SH-SY5Y (cell line): ENCODE results near the gene ADGRA3.

Experiments used
- GATA2 ChIP-seq: IDR thresholded peaks from 2 replicates; pipeline ENCODE4 v1.6.1; 2011; ENCODE audit warnings: mild to moderate bottlenecking, low read depth, low read length
- GATA3 ChIP-seq: IDR thresholded peaks from 2 replicates; pipeline ENCODE4 v1.6.1; 2011; ENCODE audit warnings: low read depth, mild to moderate bottlenecking, low read length, moderate library complexity

The ADGRA3 gene

DNA sequence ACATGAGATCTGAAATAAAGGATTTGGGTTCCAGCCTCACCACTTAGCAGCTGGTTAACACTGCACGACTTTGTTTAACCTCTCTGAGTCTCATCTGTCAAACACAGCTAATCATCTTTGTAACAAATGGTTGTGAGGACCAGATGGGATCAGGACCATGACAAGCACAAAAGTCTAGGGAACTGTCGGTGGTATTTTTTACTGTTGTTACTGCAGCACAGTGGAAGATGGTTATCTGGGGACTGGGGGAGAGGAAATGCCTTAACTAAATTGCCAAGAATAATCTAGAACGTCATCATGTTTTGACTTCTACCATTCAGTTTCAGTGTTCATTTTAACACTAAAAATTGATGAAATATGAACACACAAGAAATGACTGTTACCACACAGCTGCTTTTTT is 99.5 kb downstream of the ADGRA3 start:
- TF ChIP-seq GATA3, result peak; percentile 57; the same call in 1 of the 2 replicates
- TF ChIP-seq GATA2, result peak; percentile 58; the same call in 1 of the 2 replicates

DNA sequence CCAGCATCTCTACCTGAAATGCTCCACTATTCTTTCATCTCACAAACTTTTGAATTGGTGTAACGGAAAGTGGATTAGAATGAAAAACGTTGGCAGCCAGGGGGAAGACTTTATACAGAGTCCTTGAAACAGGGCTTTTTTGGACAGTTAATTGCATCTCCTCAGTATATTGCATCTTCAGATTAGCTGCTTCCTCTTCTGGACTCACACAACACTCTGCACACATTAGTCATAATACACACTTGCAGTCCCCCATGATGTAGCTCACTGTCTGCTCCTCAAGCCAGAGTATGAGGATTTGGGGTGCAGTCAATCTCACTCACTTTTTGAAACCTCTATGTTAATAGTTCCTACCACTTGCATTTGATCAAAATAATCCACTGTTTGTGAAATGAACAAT is 101.0 kb downstream of the ADGRA3 start:
- TF ChIP-seq GATA3, result no peak
- no peak for TF ChIP-seq GATA2

DNA sequence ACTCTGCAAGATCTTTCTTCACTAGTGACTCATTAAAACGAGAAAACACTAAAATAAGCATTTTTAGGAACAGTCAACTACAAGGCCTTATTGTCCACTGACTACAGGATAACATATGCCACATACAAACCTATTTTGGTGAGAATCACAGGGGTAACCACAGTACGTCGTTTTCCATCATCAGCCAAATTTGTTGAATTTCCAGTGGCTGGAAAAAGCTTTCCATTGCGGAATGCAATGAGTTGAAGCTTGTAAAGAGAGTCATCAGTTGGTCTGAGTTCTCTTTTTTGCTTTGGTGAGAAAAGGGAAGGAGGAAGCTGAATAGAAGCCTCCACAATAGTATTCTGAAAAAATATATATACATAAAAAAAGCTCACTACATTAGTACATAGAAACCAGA is 102.4 kb downstream of the ADGRA3 start:
- TF ChIP-seq GATA3 (no peak), GATA2 (no peak)

DNA sequence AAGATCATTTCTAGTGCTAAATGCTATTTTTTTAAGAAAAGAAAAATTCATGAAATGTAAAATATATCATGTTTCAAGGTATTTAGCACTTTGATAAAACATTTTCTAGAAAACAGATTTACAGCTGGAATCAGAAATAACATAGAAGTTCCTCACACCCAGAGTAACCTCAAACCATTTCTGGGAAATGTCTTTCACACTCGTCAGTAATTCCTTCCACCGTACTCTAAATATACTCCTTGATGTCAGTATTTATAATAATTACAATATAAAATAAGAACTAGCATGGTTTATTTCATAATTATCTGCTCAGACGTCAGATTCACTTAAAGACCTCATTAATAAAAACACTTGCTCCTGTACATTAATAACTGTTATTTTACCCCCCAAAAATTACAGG is 103.9 kb downstream of the ADGRA3 start:
- TF ChIP-seq GATA3, result no peak
- no peak for TF ChIP-seq GATA2

DNA sequence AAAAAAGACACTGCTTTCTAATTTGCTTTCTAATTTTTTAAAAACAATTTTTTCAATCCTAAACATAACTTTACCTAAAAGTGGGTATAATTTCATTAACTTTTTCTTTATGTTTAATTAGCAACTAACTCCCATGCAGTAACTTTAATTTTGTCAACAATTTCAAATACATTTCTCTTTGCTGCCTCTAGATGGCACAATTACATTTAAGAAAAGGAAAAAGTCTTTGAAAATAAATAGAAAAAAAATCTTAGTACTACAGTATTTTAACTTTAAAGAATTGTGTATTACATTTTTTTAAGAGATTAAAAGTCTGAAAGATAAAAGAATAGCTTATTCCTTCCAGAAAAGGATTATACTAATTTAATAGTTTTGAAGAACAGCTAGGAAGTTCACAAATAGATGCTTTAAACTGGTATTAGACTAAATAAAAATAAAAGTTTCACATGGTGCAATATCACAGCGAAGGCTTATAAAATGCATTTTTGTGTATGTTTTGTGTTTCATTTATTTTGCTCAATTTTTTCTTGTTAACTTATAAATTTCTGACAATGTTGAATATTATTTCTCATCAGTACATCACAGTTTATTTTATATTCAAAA is 105.1 kb downstream of the ADGRA3 start:
- no peak for TF ChIP-seq GATA3
- TF ChIP-seq GATA2, result no peak

DNA sequence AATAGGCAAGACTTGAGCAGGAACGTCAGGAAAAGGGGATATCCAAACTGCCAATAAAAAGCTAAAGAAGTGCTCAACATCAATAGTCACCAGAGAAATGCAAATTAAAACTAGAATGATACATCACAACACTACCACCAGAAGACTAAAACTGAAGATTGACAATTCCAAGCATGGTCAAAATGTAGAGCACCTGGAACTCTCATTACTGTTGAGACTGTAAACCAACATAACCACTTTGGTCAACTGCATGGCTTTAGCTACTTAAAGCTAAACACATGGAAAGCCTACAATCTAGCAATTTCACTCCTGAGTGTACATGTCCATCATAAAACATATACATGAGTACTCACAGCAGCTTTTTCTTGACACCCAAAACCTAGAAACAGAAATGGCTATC is 107.4 kb downstream of the ADGRA3 start:
- TF ChIP-seq GATA2, result no peak
- TF ChIP-seq GATA3, result no peak

DNA sequence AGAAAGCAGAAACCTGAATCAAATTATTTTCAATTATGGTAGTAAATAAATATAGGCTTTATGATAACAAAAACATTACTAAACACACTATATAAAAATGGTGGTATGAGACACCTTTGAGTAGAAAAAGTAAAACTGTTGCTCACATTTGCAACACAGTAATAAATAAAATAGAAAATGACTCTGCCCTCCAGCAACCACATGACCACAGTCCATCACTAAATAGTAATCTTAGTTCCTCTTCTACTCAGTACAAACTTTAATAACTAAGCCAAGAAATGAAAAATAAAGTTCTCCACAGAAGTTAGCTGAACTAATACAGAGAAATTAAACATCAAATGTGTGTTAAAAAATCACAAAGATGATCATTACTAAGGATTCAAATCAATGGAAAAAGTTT is 108.5 kb downstream of the ADGRA3 start:
- TF ChIP-seq GATA3 (no peak), GATA2 (no peak)

DNA sequence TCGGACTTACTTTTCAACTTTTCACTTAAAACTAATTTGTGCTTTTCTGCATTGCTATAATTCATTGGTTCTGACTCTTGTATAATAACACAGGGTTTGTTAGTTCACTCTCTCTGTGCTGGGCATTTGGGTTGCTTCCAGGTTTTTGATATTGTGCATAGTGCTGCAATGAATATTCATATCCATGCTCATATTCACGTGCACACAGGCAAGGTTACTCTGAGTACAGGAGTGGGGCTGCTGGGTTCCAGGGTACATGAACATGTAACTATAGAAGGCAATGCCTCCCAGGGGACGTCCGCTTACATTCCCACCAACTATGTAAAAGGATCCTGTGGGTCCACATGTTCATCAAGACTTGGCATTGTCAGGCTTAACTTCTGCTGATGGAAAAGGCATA is 117.2 kb downstream of the ADGRA3 start:
- TF ChIP-seq GATA3, result no peak

DNA sequence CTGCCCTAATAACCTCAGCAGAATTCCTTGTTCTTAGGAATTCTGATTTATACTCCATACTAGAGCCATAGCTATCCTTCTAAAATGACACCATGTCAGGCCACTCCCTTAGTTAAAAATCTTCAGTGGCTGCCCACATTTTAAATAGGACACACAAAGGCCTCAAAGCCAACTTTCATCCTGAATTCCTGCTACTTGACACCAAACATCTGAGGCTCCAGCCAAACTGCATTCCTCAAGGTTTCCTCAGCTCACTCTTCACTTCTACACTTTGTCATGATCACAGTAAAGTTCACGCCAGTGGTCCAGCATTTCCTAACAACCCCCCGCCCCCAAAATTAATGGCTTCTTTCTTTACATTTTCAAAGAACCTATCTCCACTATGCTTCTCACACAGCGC is 124.3 kb downstream of the ADGRA3 start:
- no peak for TF ChIP-seq GATA3
- TF ChIP-seq GATA2, result no peak

DNA sequence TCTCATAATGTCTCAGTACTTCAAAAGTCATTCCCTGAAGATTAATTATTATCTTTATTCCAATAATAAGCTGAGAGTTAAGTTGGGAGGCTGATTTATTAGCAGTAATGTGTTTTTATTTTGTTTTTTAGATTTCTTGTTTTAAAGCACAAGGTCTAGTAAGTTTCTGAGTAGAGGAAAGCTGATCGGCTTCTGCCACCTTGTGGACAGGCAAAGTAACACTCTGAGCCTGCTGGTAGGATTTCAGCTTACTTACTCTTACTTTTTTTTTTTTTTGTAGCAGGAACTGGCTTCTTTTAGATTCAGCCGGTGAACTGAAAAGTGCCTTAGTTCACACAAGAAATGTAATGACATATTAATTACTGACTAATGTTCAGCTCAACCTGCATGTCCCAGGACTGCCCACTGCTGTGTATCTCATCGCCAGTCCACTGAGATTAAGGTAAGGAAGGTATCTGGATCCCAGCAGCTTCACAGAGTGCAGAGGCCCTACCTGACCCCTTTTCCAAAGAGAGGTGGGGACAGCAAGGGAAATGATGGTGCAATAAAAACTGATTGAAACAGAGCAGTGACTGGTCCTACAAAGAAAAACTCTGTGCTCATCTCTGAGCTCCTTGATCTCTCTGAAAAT is 126.5 kb downstream of the ADGRA3 start:
- TF ChIP-seq GATA2 (no peak), GATA3 (no peak)

DNA sequence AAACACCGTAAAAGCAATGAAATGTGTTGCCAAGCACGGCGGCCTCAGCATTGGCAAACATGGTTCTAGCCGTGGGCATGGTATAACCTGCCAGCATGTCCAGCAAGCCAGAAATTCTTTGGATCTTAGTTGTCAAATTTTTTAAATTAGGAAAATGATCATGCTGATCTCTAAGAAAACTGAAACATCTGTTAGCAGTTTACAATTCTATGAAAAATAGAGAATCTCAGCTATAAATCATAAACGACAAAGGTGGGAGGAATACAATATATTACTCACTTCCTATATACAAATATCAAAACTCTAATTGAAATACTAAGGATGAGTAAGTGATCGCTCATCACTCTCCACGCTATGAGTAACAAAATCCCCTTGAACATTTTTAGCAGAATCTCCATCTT is 130.3 kb downstream of the ADGRA3 start:
- TF ChIP-seq GATA3 (no peak), GATA2 (no peak)

DNA sequence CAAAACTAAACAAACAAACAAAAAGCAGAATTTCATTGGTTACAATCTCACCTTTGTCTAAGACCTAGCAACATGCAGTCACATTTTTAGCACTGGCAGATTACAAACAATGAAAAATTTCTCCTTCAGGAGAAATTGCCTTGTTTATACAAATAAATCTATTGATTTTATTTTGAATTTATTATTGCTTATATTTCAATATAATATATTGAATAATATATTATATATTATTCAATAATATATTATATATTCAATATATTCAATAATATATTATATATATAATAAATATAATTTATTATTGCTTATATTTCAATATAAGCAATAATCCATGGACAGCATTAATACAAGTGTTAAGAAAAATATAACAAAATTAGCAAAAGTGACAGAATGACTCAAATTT is 131.7 kb downstream of the ADGRA3 start:
- no peak for TF ChIP-seq GATA3

DNA sequence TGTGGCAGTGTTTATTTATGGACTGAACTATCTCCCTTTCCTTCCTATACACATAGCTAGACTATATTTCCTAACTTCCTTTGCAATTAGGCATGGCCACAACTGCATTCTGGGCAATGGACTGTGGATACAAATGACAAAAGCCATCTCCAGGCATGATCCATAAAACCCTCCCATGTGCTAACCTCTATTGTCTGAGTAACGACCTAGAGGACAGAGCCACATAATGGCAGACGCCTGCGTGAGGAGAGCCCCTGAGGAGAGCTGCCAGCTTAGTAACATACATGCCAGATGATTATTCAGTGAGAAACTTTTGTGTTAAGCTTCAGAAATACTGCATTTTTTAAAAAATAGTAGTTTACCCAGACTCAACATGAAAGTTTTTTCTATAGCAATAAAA is 142.9 kb downstream of the ADGRA3 start:
- TF ChIP-seq GATA2 (no peak), GATA3 (no peak)

DNA sequence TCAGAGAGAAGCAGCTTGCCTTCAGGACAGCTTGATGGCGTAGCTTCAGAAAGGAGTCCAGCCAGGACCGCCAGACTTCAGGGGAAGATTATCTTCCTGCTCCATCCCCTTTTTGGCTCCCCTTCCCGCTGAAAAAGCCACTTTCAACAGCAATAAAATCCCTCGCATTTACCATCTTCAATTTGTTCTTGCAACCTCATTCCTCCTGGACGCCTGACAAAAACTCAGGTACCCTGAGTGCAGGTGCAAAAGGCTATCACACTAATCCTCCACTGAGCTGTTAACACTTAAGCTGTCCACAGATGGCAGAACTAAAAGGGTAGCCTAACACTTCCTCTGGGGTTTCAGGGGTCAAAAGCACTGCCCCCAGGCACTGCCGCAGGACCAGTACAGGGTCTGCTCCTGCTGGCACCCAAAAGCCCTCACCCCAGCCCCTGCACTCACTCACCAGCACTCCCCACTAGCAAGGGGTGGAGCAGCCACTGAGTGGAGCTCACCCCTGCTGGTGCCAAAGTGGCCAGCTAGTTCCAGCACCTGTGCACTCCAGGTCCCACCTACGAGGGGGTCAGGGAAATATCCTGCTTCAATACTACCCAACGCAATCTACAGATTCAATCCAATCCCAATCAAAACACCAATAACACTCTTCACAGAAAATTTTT is 145.8 kb downstream of the ADGRA3 start:
- TF ChIP-seq GATA3, result no peak
- no peak for TF ChIP-seq GATA2

DNA sequence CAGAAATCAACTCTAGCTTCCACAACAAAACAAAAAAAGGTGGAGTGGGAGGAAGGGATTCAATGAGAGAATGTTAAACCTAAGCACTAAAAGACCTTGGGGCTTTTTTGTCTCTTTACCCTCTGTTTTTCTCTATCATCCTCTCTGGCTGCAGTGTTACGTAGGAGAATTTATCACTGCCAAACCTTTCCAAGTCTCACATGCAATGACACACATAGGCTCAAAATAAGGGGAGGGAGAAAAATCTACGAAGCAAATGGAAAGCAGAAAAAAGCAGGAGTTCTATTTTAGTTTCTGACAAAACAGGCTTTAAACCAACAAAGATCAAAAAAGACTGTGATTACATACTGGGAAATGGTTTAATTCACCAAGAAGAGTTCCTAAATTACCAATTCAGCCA is 152.1 kb downstream of the ADGRA3 start:
- no peak for TF ChIP-seq GATA3
- TF ChIP-seq GATA2, result no peak
